Small intestine (tissue), 7 donors: ENCODE measurements around the gene RXRG. TPM values are rescaled to one million over a fixed set of nuclear protein-coding genes. Genes with fewer than 3 reads are reported as not detected.

Source experiments
- DNase-seq, 2 donors: peaks; one replicate each; pipeline versions ENCODE4 v3.0.0 to v3.0.0-alpha.2; 2013
- FAIRE-seq: peaks from 2 replicates; lab custom pipeline; 2012; peaks lifted over from hg19 to GRCh38; lab: Jason Lieb, UNC
- H3K27ac ChIP-seq, 3 donors: one replicate each; pipeline ENCODE4 v1.5.1; 2013; ENCODE audit warnings: low read length in 2 of 3, mild to moderate bottlenecking in 2 of 3, control low read depth in 1 of 3, inconsistent platforms in 1 of 3, low read depth in 1 of 3, moderate library complexity in 1 of 3
- H3K27me3 ChIP-seq, 3 donors: one replicate each; pipeline ENCODE4 v1.6.1; 2013; ENCODE audit warnings: low read length in 3 of 3, inconsistent platforms in 1 of 3; ENCODE audit not compliant: control insufficient read depth in 3 of 3, insufficient read depth in 3 of 3
- H3K36me3 ChIP-seq, 3 donors: one replicate each; pipeline ENCODE4 v1.6.1; 2013; ENCODE audit warnings: low read length in 3 of 3, inconsistent platforms in 1 of 3, low read depth in 1 of 3, mild to moderate bottlenecking in 1 of 3, moderate library complexity in 1 of 3; ENCODE audit not compliant: control insufficient read depth in 3 of 3, insufficient read depth in 2 of 3
- H3K4me1 ChIP-seq, 3 donors: one replicate each; pipeline ENCODE4 v1.6.1; 2013; ENCODE audit warnings: low read length in 2 of 3, inconsistent platforms in 1 of 3, low read depth in 1 of 3, mild to moderate bottlenecking in 1 of 3, moderate library complexity in 1 of 3; ENCODE audit not compliant: control insufficient read depth in 3 of 3, insufficient read depth in 2 of 3
- H3K4me3 ChIP-seq, 3 donors: one replicate each; pipeline ENCODE4 v1.5.1; 2013; ENCODE audit warnings: low read length in 3 of 3, control low read depth in 1 of 3, inconsistent platforms in 1 of 3, low read depth in 1 of 3, mild to moderate bottlenecking in 1 of 3, moderate library complexity in 1 of 3
- H3K9me3 ChIP-seq, 2 donors: one replicate each; pipeline ENCODE4 v1.6.1; 2013; ENCODE audit warnings: low read depth in 1 of 2, low read length in 1 of 2; ENCODE audit not compliant: control insufficient read depth in 2 of 2, insufficient read depth in 1 of 2
- WGBS, 3 donors: extraction: QIAGEN DNeasy Blood & Tissue Kit; methylation state at CpG; one replicate each; pipeline ENCODE4 v1.1.7; 2013; 5-methylcytosine and 5-hydroxymethylcytosine counted together
- polyA plus RNA-seq, 4 donors: library from polyadenylated mRNA; stranded (reverse) in 3 of 4; unstranded in 1 of 4; fragments of 200-250 nt in 3 of 4; fragments of 120-200 nt in 1 of 4; gene quantifications; one replicate each; pipeline versions ENCODE4 v1.2.1 to v1.2.3, GENCODE V29; 2013
- donor health status: healthy with polysubstance abuse.
- donor health status: control.
- donor health status: control.
- donor health status: Bipolar disorder and iron deficiency.
- donor health status: healthy.

RXRG gene
- polyA plus RNA-seq, 4 donors, result 1.1 to 1.2 (median 1.1) TPM; not detected in 1

- H3K4me1 ChIP-seq, result no peaks in the 10 kb centered on the region
- no peaks in the 10 kb centered on the region for H3K27me3 ChIP-seq
- WGBS, 3 donors, result 24 to 32% (median 24%) methylated on average over 6 of the region's 6 CpGs
- H3K27ac ChIP-seq, result no peak overlapping the region
- DNase-seq, result peak; percentile 12 to 26
- H3K36me3 ChIP-seq, result no peaks in the 10 kb centered on the region
- H3K9me3 ChIP-seq, result no peaks in the 10 kb centered on the region
- no peak overlapping the region for H3K4me3 ChIP-seq
- no peak for FAIRE-seq
These were observed 37.0 kb upstream of the RXRG start for GRCh38 chr1:165481820-165482532.

GRCh38 chr1:165476776-165477175, 31.9 kb upstream of the RXRG start:
- no peaks in the 10 kb centered on the region for H3K4me1 ChIP-seq
- H3K36me3 ChIP-seq, result no peaks in the 10 kb centered on the region
- 52 to 77% (median 58%) methylated on average over 1 of the region's 1 CpG for WGBS, 3 donors
- no peaks in the 10 kb centered on the region for H3K9me3 ChIP-seq
- H3K27me3 ChIP-seq, result no peaks in the 10 kb centered on the region
- H3K4me3 ChIP-seq, result no peak overlapping the region
- FAIRE-seq (no peak), DNase-seq (no peak)
- H3K27ac ChIP-seq, result no peak overlapping the region

GRCh38 chr1:165474196-165474595, 29.3 kb upstream of the RXRG start:
- H3K27ac ChIP-seq, result no peak overlapping the region
- 87 to 93% (median 91%) methylated on average over 2 of the region's 2 CpGs for WGBS, 3 donors
- no peak for DNase-seq
- no peaks in the 10 kb centered on the region for H3K9me3 ChIP-seq
- no peak for FAIRE-seq
- no peaks in the 10 kb centered on the region for H3K36me3 ChIP-seq
- H3K27me3 ChIP-seq, result no peaks in the 10 kb centered on the region
- no peaks in the 10 kb centered on the region for H3K4me1 ChIP-seq
- no peak overlapping the region for H3K4me3 ChIP-seq

GRCh38 chr1:165473081-165473480, 28.2 kb upstream of the RXRG start:
- Histone ChIP-seq H3K36me3 (no peaks in the 10 kb centered on the region), H3K27ac (no peak overlapping the region), H3K9me3 (no peaks in the 10 kb centered on the region), H3K4me1 (no peaks in the 10 kb centered on the region), H3K27me3 (no peaks in the 10 kb centered on the region), H3K4me3 (no peak overlapping the region)
- 79 to 95% (median 86%) methylated on average over 4 of the region's 4 CpGs for WGBS, 3 donors
- no peak for DNase-seq
- FAIRE-seq, result no peak

- 80 to 86% (median 83%) methylated on average over 6 of the region's 6 CpGs for WGBS, 3 donors
- Histone ChIP-seq H3K4me3 (no peak overlapping the region), H3K27ac (no peak overlapping the region), H3K9me3 (no peaks in the 10 kb centered on the region), H3K36me3 (no peaks in the 10 kb centered on the region), H3K27me3 (peaks cover 0 to 7% (median 4%) of the 10 kb centered on the region in 3 donors), H3K4me1 (no peaks in the 10 kb centered on the region)
- FAIRE-seq (no peak), DNase-seq (no peak)
These were observed 23.9 kb upstream of the RXRG start for GRCh38 chr1:165468726-165469249.

GRCh38 chr1:165468253-165468652, 23.3 kb upstream of the RXRG start:
- Histone ChIP-seq H3K36me3 (no peaks in the 10 kb centered on the region), H3K27me3 (peaks cover 0 to 7% (median 4%) of the 10 kb centered on the region in 3 donors), H3K4me3 (no peak overlapping the region), H3K9me3 (no peaks in the 10 kb centered on the region), H3K4me1 (no peaks in the 10 kb centered on the region), H3K27ac (no peak overlapping the region)
- FAIRE-seq, result no peak
- no peak for DNase-seq
- WGBS, 3 donors, result 24 to 60% (median 34%) methylated on average over 2 of the region's 2 CpGs

- FAIRE-seq, result no peak
- Histone ChIP-seq H3K27me3 (peaks cover 0 to 7% (median 4%) of the 10 kb centered on the region in 3 donors), H3K36me3 (no peaks in the 10 kb centered on the region), H3K4me1 (no peaks in the 10 kb centered on the region), H3K4me3 (no peak overlapping the region), H3K9me3 (no peaks in the 10 kb centered on the region), H3K27ac (no peak overlapping the region)
- no peak for DNase-seq
- 82 to 94% (median 83%) methylated on average over 7 of the region's 7 CpGs for WGBS, 3 donors
These were observed 22.8 kb upstream of the RXRG start for GRCh38 chr1:165467706-165468105.

- 71 to 78% (median 71%) methylated on average over 3 of the region's 3 CpGs for WGBS, 3 donors
- no peak overlapping the region for H3K4me3 ChIP-seq
- FAIRE-seq (no peak), DNase-seq (no peak)
- H3K4me1 ChIP-seq, result no peaks in the 10 kb centered on the region
- no peaks in the 10 kb centered on the region for H3K36me3 ChIP-seq
- no peak overlapping the region for H3K27ac ChIP-seq
- H3K27me3 ChIP-seq, result peaks cover 0 to 7% (median 4%) of the 10 kb centered on the region in 3 donors
- H3K9me3 ChIP-seq, result no peaks in the 10 kb centered on the region
These were observed 19.1 kb upstream of the RXRG start for GRCh38 chr1:165463978-165464377.
